ENCODE data around the gene GPHB5. TPM values are rescaled to one million over a fixed set of nuclear protein-coding genes. Genes with fewer than 3 reads are reported as not detected.
A peak's percentile ranks its signal among the peaks of the same experiment; 100 is the strongest.

GPHB5 gene
- total and polyA plus RNA-seq, 2 of the 13 experiments (the other 11 are each of a cell fraction or from before 2014, with no cell fraction given): not detected

DNA sequence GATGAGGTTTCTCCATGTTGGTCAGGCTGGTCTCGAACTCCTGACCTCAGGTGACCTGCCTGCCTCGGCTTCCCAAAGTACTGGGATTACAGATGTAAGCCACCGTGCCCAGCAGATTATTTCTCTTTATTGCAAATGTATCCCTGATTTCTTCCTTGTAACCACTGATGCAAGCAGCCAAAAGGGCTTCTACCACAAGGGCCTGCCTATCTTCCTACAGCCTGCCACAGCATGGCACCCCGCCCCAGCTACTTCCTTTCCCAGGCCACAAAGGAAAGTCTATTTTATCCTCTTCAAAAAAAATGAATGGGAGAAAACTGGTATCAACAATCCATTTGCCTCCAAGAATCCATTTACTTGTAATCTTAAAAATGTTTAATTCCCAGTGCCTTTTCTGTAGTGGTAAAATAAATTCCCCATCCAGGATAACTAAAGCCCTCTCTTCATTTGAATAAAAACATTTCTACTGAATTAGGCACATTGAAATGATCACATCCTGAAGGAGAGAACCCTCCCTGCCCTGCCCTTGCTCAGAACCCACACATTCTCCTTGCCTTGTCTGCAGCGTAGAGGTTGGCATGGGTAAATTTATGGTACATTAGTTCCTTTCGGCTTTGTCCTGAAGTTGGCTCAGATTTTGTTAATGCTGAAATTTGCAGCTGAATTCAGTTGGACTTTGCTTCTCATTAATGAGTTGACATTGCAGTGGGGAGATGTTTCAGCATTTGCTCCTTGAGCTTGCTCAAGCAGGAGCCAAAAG, 19.2 kb downstream of the GPHB5 start:
- WGBS (ENCODE audit: low lambda C conversion rate): 42% methylated on average over 6 of the region's 6 CpGs
- CTCF ChIA-PET (ENCODE audit: low intra/inter-chr PET ratio, low total read pairs): no interaction called here

GRCh38 chr14:63297372-63298063, 21.2 kb downstream of the GPHB5 start:
- no peak for ATAC-seq
- Histone ChIP-seq H3K9me3 (ENCODE audit: low read length) (no peaks in the 10 kb centered on the region), H2AFZ (ENCODE audit: low read length) (no peak overlapping the region), H3K27me3 (ENCODE audit: control insufficient read depth in 1 of 2, insufficient read depth in 2 of 2, low read length in 2 of 2) (peaks cover 0 to 14% of the 10 kb centered on the region in 2 experiments; a peak in 1 of 5 replicates), H3K36me3 (replicated peaks in 1 of 2; ENCODE audit: control insufficient read depth in 1 of 2, insufficient read depth in 2 of 2, low read length in 2 of 2) (no peaks in the 10 kb centered on the region), H4K20me1 (ENCODE audit: insufficient read depth, low read length) (no peaks in the 10 kb centered on the region), H3K79me2 (ENCODE audit: insufficient read depth, low read length) (no peaks in the 10 kb centered on the region), H3K4me3 (replicated peaks in 1 of 3; ENCODE audit: insufficient read depth in 1 of 3, low read depth in 2 of 3, low read length in 3 of 3) (no peak overlapping the region), H3K27ac (ENCODE audit: extremely low read length, insufficient read depth, low read length) (no peak overlapping the region), H3K9ac (ENCODE audit: insufficient read depth, low read depth, low read length) (no peak overlapping the region), H3K4me1 (ENCODE audit: insufficient read depth, low read length) (no peaks in the 10 kb centered on the region), H3K4me2 (ENCODE audit: low read depth, low read length) (no peak overlapping the region)
- intact Hi-C loops (cut with micrococcal nuclease; ENCODE audit: unreplicated experiment) (no loop called here), in situ Hi-C loops (cut with HindIII; ENCODE audit: extremely low pct_ligation_motif_present, low pct_unique_long_range_greater_than_20kb) (no loop called here)
- TF ChIP-seq MAFK (conservative IDR thresholded peaks at IDR 0.05 in 1 of 2, IDR thresholded peaks at IDR 0.05 in 1 of 2; ENCODE audit: low read length in 2 of 2) (0 out of 4 replicates have a peak, but pooled peaks of 1 of the 2 experiments have one; percentile 3), ZNF761 (CRISPR knock-in tag; conservative IDR thresholded peaks at IDR 0.05) (no peak)
- CTCF ChIA-PET (ENCODE audit: low intra/inter-chr PET ratio, low total read pairs): no interaction called here
- no TSS peak for BruUV-seq (replicated peaks)
- DNase-seq (ENCODE audit: low spot score): no peak
- 8% methylated on average over 4 of the region's 4 CpGs for WGBS (ENCODE audit: low lambda C conversion rate)
- no peak for FAIRE-seq
- POLR2A ChIA-PET: no interaction called here

More for the DNA sequence above, 19.2 kb downstream of the GPHB5 start:
- no peak overlapping the region for H2AFZ ChIP-seq (ENCODE audit: low read length)
- H3K4me3 ChIP-seq (replicated peaks in 1 of 3; ENCODE audit: insufficient read depth in 1 of 3, low read depth in 2 of 3, low read length in 3 of 3): no peak overlapping the region
- BruUV-seq (replicated peaks): no TSS peak
- TF ChIP-seq PCBP2 (optimal IDR thresholded peaks at IDR 0.05; ENCODE audit: low read depth, low read length, poor library complexity, severe bottlenecking) (no peak), ZNF580 (CRISPR knock-in tag; IDR thresholded peaks at IDR 0.05; ENCODE audit: borderline replicate concordance, low read depth) (no peak), MIER3 (CRISPR knock-in tag; IDR thresholded peaks at IDR 0.05; ENCODE audit: borderline replicate concordance) (no peak)
- H4K20me1 ChIP-seq (ENCODE audit: insufficient read depth, low read length): no peaks in the 10 kb centered on the region
- no peaks in the 10 kb centered on the region for H3K79me2 ChIP-seq (ENCODE audit: insufficient read depth, low read length)
- no peak for ATAC-seq
- POLR2A ChIA-PET: no interaction called here
- H3K27ac ChIP-seq (ENCODE audit: extremely low read length, insufficient read depth, low read length): no peak overlapping the region
- H3K9ac ChIP-seq (ENCODE audit: insufficient read depth, low read depth, low read length): no peak overlapping the region
- H3K9me3 ChIP-seq (ENCODE audit: low read length): no peaks in the 10 kb centered on the region
- DNase-seq (ENCODE audit: low spot score): no peak
- in situ Hi-C loops (cut with HindIII; ENCODE audit: extremely low pct_ligation_motif_present, low pct_unique_long_range_greater_than_20kb): no loop called here
- peaks cover 0 to 13% of the 10 kb centered on the region in 2 experiments; a peak in 1 of 5 replicates for H3K27me3 ChIP-seq (ENCODE audit: control insufficient read depth in 1 of 2, insufficient read depth in 2 of 2, low read length in 2 of 2)
- no peaks in the 10 kb centered on the region for H3K36me3 ChIP-seq (replicated peaks in 1 of 2; ENCODE audit: control insufficient read depth in 1 of 2, insufficient read depth in 2 of 2, low read length in 2 of 2)
- H3K4me1 ChIP-seq (ENCODE audit: insufficient read depth, low read length): no peaks in the 10 kb centered on the region
- intact Hi-C loops (cut with micrococcal nuclease; ENCODE audit: unreplicated experiment): no loop called here
- H3K4me2 ChIP-seq (ENCODE audit: low read depth, low read length): no peak overlapping the region
- no peak for FAIRE-seq
